GM21786 (cell line): ENCODE data around the gene EFHC2.
A peak's percentile ranks its signal among the peaks of the same experiment; 100 is the strongest.

Experiments
- ATAC-seq: cut with Tn5 transposase; IDR thresholded peaks from one replicate; pipeline ENCODE4 v1.9.1; 2021; ENCODE audit not compliant: unreplicated experiment

Gene EFHC2

GRCh38 chrX:44343412-44344141 lies at the start of gene EFHC2:
Gene EFHC2 (minus strand): TSS chrX:44343672. CDS start chrX:44343588, 84 bp downstream.
- no peak for ATAC-seq

DNA sequence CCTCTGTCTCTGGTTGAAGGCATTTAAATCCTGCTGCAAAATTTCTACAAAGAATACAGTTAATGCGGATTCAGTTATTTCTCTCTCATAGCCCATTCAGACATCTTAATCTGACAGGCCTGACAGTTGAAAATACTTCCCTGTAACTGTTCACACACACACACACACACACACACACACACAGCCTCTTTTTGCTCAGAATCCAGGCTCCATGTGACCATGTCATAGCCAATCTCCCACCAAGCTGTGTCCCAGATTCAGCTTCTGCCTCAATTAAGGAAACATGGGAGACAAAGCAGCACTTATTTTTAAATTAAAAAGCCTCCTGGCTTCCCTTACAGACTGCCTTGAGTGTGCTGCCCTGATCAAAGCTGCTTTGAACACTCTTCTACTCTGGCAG lies 49.3 kb upstream of the EFHC2 start:
- ATAC-seq = no peak

DNA sequence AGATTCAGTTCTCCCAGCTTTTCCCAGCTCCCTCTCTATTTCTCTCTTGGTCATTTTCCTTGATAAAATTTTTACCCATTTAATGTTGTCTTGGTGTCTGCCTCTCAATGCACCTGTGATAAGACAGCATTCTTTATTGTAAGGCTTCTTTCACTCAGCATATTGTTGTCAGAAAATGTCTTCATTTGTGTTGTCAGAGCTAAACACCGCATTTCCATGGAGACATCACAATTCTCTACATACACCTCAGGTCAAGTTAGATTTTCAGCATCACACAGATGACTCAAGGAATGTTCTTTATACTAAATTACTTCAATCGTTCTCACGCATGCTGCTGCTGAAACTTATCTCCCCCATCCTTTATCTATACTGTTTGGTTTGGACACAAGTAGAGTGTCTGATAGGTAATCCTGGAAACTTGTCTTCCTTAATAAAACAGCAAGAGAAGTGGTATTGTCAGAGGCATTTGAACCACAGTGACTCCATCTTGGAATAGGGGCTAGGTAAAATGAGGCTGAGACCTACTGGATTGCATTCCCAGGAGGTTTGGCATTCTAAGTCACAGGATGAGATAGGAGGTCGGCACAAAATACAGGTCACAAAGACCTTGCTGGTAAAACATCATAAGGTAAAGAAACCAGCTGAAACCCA lies 41.3 kb upstream of the EFHC2 start:
- no peak for ATAC-seq

DNA sequence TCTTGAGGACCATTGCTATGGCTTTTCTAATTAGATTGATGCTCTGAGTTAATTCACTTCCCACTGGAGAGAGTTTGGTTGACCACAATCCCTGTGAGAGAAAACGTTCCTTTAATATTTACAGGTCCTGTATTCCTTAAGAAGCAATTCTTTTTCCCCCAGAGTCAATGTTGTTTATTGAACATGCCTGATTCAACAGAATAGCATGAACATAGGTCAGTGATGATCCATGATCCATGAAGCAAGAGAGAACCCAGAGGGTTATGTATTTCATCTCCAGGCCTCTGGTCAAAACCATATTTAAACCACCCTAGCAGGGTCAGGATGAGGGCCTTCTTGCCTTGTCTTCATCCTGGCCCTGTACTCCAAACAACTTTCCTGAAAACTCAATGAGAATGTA lies 39.4 kb upstream of the EFHC2 start:
- no peak for ATAC-seq

- ATAC-seq = no peak
Observed at GRCh38 chrX:44352758-44353157, 9.3 kb upstream of the EFHC2 start.

DNA sequence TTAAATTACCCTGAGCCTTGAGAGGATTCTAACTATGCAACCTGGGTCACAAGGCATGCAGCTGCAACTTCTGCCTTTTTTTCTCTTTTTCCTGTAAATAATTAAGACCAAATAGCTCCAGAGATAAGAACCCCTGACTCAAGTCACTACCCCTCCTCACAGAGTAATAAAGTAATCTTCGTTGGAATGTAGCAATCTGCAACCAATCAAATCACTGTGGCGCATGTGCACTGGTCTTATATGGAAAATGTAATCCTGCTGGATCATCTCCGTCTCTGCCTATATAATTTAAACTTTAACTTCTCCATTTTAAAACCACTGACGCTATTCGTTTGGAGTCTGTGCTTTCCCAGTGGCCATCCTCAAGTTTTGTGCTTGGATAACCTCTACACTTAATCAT lies 6.1 kb upstream of the EFHC2 start:
- no peak for ATAC-seq

DNA sequence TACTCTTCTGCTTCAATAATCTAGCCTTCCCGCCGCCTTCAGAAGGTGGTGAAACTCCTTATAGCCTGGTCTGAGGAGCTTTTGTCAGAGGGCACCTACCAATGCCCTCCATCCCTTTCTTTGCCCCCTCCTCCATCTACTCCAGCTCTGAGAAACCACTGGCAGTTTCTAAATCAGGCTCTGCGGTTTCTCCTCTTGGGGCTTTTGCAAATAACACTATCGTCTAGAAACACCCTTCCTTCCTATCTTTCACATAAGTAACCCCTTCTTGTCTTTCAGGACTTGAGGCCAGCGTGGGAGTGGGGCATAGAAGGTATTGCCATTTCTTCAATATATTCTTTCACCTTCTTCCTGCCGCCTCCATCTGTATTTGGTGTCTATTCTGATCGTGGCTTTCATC lies 1.2 kb upstream of the EFHC2 start:
- no peak for ATAC-seq

- ATAC-seq = no peak
Observed at GRCh38 chrX:44344194-44344593, 722 bp upstream of the EFHC2 start.

- no peak for ATAC-seq
Observed at GRCh38 chrX:44342866-44343265, 606 bp downstream of the EFHC2 start.

DNA sequence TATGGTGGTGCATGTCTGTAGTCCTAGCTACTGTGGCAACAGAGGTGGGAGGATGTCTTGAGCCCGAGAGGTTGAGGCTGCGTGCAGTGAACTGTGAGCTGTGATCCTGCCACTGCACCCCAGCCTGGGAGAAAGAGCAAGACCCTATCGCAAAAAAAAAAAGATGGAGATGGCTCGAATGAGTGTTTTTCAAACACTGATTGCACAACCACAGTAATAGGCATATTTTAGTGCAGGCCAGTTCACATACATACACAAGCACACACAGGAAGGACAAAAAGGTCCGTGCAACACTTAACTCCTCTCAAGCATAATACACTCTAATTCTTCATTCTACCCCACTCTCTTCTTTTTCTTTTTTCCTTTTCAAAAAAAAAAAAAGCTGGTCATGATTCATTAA lies 5.1 kb downstream of the EFHC2 start:
- ATAC-seq = no peak

GRCh38 chrX:44332437-44332836 lies 11.0 kb downstream of the EFHC2 start:
- no peak for ATAC-seq

DNA sequence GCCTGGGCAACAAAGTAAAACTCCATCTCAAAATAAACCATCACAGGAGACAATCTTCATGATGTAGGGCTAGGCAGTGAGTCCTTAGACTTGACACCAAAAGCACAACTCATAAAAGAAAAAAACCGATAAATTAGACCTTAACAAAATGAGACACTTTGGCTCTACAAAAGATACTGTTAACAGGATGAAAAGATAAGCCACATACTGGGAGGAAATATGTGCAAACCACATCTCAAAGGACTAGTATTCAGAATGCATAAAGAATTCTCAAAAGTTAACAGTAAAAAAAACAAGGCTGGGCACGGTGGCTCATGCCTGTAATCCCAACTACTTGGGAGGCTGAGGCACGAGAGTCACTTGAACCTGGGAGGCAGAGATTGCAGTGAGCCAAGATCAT lies 13.2 kb downstream of the EFHC2 start:
- no peak for ATAC-seq

DNA sequence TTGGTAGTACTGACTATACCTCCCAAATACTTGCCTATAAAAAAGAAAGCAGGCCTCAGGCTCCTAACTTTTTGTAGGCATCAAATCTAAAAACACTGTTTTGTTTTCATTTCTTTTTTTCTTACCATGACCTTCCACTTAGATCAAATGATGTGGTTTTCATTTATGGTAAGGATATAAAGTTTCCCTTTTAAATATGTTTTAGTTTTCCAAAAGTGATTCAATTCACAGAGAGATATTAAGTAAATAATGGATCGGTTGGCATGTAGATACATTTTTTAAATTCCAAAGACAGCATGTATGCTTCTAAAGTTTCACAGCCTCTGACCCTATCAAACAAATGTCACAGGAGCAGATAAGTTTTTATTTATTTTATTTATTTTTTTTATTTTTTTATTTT lies 23.9 kb downstream of the EFHC2 start:
- ATAC-seq = no peak

DNA sequence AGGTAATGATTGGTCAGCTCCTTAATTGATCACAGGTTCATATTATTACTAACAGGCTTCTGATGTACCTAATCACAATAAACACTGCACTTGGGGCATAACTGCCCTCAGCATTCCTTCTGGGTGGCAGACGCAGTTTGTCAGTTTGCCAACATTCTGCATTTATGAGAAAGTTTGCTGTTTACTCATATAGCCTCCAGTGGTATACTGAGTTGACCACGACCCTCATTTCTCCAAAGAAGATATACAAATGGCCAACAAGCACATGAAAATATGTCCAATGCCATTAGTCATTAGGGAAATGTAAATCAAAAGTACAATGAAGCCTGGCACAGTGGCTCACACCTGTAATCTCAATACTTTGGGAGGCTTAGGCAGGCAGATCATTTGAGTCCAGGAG lies 26.3 kb downstream of the EFHC2 start:
- no peak for ATAC-seq

DNA sequence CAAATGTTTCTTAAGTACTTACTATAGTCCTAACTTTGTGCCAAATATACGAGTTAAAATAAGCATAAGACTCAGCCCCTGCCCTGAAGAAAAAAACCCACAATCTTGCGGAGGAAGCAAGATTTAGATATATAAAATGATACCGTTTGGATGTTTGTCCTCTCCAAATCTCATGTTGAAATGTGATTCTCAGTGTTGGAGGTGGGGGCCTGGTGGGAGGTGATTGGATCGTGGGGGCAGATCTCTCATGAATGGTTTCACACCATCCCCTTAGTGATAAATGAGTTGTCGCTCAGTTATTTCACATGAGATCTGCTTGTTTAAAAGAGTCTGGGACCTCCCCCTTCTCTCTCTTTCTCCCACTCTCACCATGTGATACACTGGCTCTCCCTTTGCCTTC lies 28.7 kb downstream of the EFHC2 start:
- ATAC-seq = no peak

GRCh38 chrX:44314259-44314734 lies 29.2 kb downstream of the EFHC2 start:
- ATAC-seq = peak; percentile 53

- ATAC-seq = no peak
Observed at GRCh38 chrX:44312421-44312820, 31.1 kb downstream of the EFHC2 start.

GRCh38 chrX:44310227-44310626 lies 33.2 kb downstream of the EFHC2 start:
- ATAC-seq = no peak

DNA sequence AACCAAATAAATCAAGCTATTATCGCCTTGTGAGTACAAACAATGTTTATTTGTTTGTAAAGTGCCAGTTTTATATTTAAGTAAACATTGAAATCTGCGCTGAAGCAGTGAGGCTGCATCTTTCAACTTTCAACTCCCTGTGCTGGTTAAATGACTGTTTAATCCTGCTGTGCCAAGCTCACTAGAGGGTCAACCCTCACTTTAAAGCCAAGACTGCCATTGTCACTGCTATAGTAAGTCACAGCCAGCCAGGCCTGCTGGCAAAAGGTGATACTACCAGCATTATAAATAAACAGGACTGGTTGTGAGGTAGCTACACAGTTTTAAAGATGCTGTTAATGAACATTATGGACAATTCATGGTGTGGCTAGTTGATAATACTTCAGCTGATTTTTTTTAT lies 34.6 kb downstream of the EFHC2 start:
- ATAC-seq = no peak

DNA sequence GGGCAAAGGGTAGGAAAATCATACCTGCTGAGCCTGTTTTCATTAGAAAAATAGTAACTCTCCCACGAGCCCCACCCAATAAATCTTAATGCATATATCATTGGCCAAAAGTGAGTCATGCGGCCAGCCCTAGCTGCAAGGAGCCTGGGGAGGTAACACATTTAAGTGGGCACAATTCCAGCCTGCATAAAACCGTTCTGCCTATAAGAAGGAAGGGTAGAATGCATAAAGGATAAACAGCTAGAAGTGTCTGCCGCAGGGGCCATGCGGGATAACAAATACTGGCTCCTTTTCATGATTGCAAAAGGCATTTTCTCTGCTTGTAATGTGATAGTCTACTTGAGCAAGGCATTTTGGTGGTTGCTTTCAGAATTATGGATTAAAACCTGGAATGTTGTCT lies 37.1 kb downstream of the EFHC2 start:
- ATAC-seq = no peak

GRCh38 chrX:44305921-44306320 lies 37.6 kb downstream of the EFHC2 start:
- no peak for ATAC-seq

DNA sequence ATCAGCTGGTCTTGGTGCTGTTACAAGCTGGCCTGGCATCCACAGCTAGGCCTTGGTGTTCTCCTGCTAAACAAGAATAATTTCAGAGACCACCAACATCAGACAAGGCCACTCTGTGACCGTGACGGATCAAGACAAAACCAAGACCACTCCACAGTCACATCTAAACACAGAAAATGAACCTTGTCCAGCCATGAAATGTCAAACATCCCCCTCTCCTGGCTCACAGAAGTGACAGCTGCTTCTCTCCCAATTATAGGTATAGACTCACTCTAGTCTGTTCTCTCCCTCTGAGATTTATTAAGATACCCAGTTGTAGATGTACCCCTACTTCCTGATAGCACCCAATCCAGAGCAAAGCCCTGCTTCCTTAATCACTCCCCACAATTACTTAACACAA lies 40.4 kb downstream of the EFHC2 start:
- ATAC-seq = no peak

- ATAC-seq = no peak
Observed at GRCh38 chrX:44299177-44299576, 44.3 kb downstream of the EFHC2 start.
